Ovary (tissue), 9 donors: ENCODE data around the gene GPR32. TPM values are rescaled to one million over a fixed set of nuclear protein-coding genes. Genes with fewer than 3 reads are reported as not detected.
A peak's percentile ranks its signal among the peaks of the same experiment; 100 is the strongest.

ENCODE experiments used
- DNase-seq, 5 donors: peaks; one replicate each; pipeline ENCODE4 v3.0.0-alpha.2; 2019 to 2020
- H3K27ac ChIP-seq, 2 donors: fragments of 200-600 bp; one replicate each; pipeline versions ENCODE4 v1.5.1 to v1.8.0; 2019 to 2022
- H3K27me3 ChIP-seq: fragments of 200-600 bp; one replicate; pipeline ENCODE4 v1.8.0; 2022
- H3K36me3 ChIP-seq: fragments of 200-600 bp; sonication (generic); one replicate; pipeline ENCODE4 v1.5.1; 2019
- H3K4me1 ChIP-seq: one replicate; pipeline ENCODE4 v1.8.1; 2013; ENCODE audit warnings: mild to moderate bottlenecking, moderate library complexity; ENCODE audit not compliant: insufficient read depth
- H3K4me3 ChIP-seq: fragments of 200-600 bp; sonication (generic); one replicate; pipeline ENCODE4 v1.5.1; 2017
- H3K9me3 ChIP-seq, 2 donors: fragments of 200-600 bp in 1 of 2; sonication (generic) in 1 of 2; one replicate each; pipeline versions ENCODE4 v1.5.1 to v1.8.1; 2013 to 2019; ENCODE audit warnings: mild to moderate bottlenecking in 1 of 2, moderate library complexity in 1 of 2
- CTCF ChIP-seq, 3 donors: fragments of 450-650 bp in 2 of 3; fragments of 200-600 bp in 1 of 3; IDR thresholded peaks; one replicate each; pipeline versions ENCODE4 v1.5.1 to v1.8.0; 2016 to 2022; ENCODE audit warnings: antibody characterized with exemption in 3 of 3, mild to moderate bottlenecking in 1 of 3
- EP300 ChIP-seq: sonication (generic); formaldehyde crosslinking; IDR thresholded peaks from one replicate; pipeline ENCODE4 v1.6.1; 2017; ENCODE audit warnings: antibody characterized with exemption
- POLR2A ChIP-seq: fragments of 450-650 bp; IDR thresholded peaks from one replicate; pipeline ENCODE4 v1.6.1; 2017; ENCODE audit warnings: antibody characterized with exemption, mild to moderate bottlenecking, moderate library complexity
- WGBS, 3 donors: extraction: QIAGEN DNeasy Blood & Tissue Kit in 1 of 3; methylation state at CpG; one replicate each; pipeline versions ENCODE4 v1.1.5 to v1.1.7; 2013 to 2017; 5-methylcytosine and 5-hydroxymethylcytosine counted together
- intact Hi-C, 4 donors: fragments of 100-400 bp; cut with DNase I; formaldehyde crosslinking; loops; one replicate each; pipeline versions ENCODE4 v1.11.0 to v1.15.1; 2022 to 2023
- polyA plus RNA-seq, 2 donors: library from polyadenylated mRNA; stranded (reverse); fragments of 200-250 nt in 1 of 2; fragments of 350-450 nt in 1 of 2; fragmentation: Illumina TruSeq in 1 of 2; extraction: RNeasy Lipid Tissue Mini Kit (QIAGEN cat#74804) in 1 of 2; gene quantifications; one replicate each; pipeline ENCODE4 v1.2.3, GENCODE V29; 2013 to 2014
- total RNA-seq, 7 donors: library from RNA; depleted of rRNA in 2 of 7; stranded (reverse); fragments of >200 nt in 2 of 7; fragmentation: NEBNext Ultra II Directional in 3 of 7; extraction: Animal tissue kit (Norgen Biotek cat#: 25700) in 3 of 7; gene quantifications; one replicate each; pipeline versions ENCODE4 v1.1.0 to v1.2.4, GENCODE V29; 2016 to 2023
- donor health status: DM: no; HTN: no; CAD: no; lungs with moderate emphysema.
- donor health status: DM: no; HTN: no; CAD: no.
- donor health status: Bipolar disorder and iron deficiency.
- donor health status: DM: yes; HTN: yes; CAD: no.
- donor health status: DM: no; HTN: no; CAD: no.
- donor health status: DM: yes; HTN: yes; CAD: no.

Gene GPR32
- total and polyA plus RNA-seq, 9 donors, result not detected

DNA sequence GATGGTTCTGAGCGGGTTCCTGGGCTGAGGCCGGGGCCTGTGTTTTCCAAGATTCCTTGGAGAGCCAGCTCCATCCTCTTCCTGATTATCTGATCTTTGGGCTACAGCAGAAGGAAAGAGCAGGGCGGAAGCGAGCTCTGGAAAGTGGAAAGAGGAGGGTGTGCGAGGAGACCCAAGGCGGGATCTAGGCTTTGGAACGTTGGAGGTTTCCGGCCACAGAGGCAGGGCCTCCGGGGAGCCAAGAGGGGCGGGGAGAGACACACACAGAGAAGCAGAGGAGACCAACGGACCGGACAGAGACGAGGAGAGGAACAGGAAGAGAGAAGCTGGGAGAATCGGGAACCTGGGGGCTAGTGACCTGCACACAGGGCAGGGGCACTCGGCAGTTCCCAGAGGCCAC is 47.2 kb upstream of the GPR32 start, which contains the start of gene CLEC11A:
Gene CLEC11A, plus strand, starts transcription at position 296 of the 400 bp plus-strand sequence. CDS start 162 bp downstream, outside the sequence.
- peak within 1 kb of the TSS in 1 of 2 donors; percentile 64 for H3K27ac ChIP-seq
- H3K36me3 ChIP-seq, result no peaks in the 10 kb centered on the region
- peak within 1 kb of the TSS; percentile 60 for H3K4me3 ChIP-seq
- H3K27me3 ChIP-seq, result no peaks in the 10 kb centered on the region
- no peaks in the 10 kb centered on the region for H3K9me3 ChIP-seq
- DNase-seq, result peak; percentile 40 to 68 (median 55)
- WGBS, 3 donors, result 6 to 7% (median 6%) methylated on average over 15 of the region's 15 CpGs
- intact Hi-C loops, result loop anchor here in 1 of 4 donors (5.0 to 10.0 kb wide), 2 partner anchors 59 to 358 kb away; partner anchors contain the start of gene NAPSA
- peaks cover 19% of the 10 kb centered on the region for H3K4me1 ChIP-seq
- TF ChIP-seq CTCF (IDR thresholded peaks at IDR 0.05) (no peak), EP300 (no peak), POLR2A (no peak)

- peak overlapping the region in 1 of 2 donors; percentile 21 for H3K27ac ChIP-seq
- TF ChIP-seq POLR2A (no peak), CTCF (IDR thresholded peaks at IDR 0.05) (no peak), EP300 (no peak)
- intact Hi-C loops, result loop anchor here in 1 of 4 donors (5.0 to 10.0 kb wide), 2 partner anchors 58 to 359 kb away; partner anchors contain the start of gene NAPSA
- no peaks in the 10 kb centered on the region for H3K9me3 ChIP-seq
- DNase-seq, result peak in 1 of 5 donors; percentile 33
- H3K36me3 ChIP-seq, result no peaks in the 10 kb centered on the region
- peak overlapping the region; percentile 60 for H3K4me3 ChIP-seq
- peaks cover 24% of the 10 kb centered on the region for H3K4me1 ChIP-seq
- no peaks in the 10 kb centered on the region for H3K27me3 ChIP-seq
- 1 to 2% (median 2%) methylated on average over 31 of the region's 31 CpGs for WGBS, 3 donors
Observed at GRCh38 chr19:50723735-50724521, 46.3 kb upstream of the GPR32 start.

- Histone ChIP-seq H3K9me3 (no peaks in the 10 kb centered on the region), H3K4me3 (peak overlapping the region; percentile 91), H3K27ac (peak overlapping the region in 1 of 2 donors; percentile 68), H3K36me3 (no peaks in the 10 kb centered on the region), H3K27me3 (no peaks in the 10 kb centered on the region), H3K4me1 (peaks cover 24% of the 10 kb centered on the region)
- 1% methylated on average over 57 to 65 of the region's 65 CpGs for WGBS, 3 donors
- DNase-seq, result peak; percentile 100
- intact Hi-C loops, result loop anchor here in 1 of 4 donors (5.0 to 10.0 kb wide), 2 partner anchors 58 to 360 kb away; partner anchors contain the start of gene NAPSA
- TF ChIP-seq CTCF (IDR thresholded peaks at IDR 0.05) (peak; percentile 91 to 94 (median 94)), POLR2A (peak; percentile 74), EP300 (no peak)
Observed at GRCh38 chr19:50724522-50725217, 45.6 kb upstream of the GPR32 start.

- Histone ChIP-seq H3K27me3 (no peaks in the 10 kb centered on the region), H3K9me3 (no peaks in the 10 kb centered on the region), H3K36me3 (no peaks in the 10 kb centered on the region), H3K27ac (peak overlapping the region in 1 of 2 donors; percentile 68), H3K4me3 (peak overlapping the region; percentile 91), H3K4me1 (peaks cover 24% of the 10 kb centered on the region)
- no peak for DNase-seq
- TF ChIP-seq POLR2A (no peak), EP300 (no peak), CTCF (IDR thresholded peaks at IDR 0.05) (no peak)
- WGBS, 3 donors, result 1 to 4% (median 2%) methylated on average over 27 to 52 of the region's 52 CpGs
- intact Hi-C loops, result loop anchor here in 1 of 4 donors (10.0 kb wide), 1 partner anchor 361 kb away; the partner anchor contains the start of gene NAPSA
Observed at GRCh38 chr19:50725218-50725910, 44.9 kb upstream of the GPR32 start.
